ENCODE measurements around the gene GSG1.

GSG1 gene

DNA sequence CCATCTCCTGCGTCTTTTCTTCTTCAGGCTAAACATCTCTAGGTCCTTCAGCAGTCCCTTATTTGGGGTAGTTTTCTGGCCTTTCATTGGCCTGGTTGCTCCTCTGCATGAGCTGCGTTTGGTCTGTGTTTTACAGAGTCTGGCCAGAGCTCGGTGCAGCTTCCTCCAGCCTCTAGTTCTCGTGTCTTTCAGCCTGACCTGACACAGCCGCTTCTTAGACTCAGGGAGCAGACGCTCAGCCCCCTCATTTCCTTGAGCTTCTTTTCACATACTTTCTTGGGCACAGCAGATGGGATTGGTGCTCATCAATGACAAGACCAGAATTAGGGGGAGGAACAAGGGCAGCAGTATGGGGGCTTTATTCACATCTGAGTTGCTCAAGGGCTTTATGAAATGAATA lies 13.6 kb upstream of the GSG1 start:
- DNase-seq: no peak

DNA sequence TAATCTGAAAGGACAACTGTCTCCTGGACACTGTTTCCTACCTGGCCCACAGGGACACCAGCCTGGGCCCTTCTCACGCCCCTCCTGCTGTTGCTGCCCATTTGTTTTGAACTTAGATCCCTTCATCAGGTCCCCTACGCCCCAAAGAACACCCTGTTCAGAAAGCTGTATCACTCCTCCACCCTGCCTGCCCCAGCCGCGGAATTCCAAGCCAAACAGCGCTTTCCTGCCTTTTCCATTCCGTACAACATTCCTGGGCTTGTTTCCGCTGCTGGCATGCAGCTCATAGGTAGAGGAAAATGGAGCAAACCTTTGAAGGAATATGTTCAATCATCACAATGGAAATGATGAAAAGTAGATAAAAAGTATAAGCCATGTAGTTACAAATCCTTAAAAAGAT lies 12.8 kb upstream of the GSG1 start:
- DNase-seq: no peak

DNA sequence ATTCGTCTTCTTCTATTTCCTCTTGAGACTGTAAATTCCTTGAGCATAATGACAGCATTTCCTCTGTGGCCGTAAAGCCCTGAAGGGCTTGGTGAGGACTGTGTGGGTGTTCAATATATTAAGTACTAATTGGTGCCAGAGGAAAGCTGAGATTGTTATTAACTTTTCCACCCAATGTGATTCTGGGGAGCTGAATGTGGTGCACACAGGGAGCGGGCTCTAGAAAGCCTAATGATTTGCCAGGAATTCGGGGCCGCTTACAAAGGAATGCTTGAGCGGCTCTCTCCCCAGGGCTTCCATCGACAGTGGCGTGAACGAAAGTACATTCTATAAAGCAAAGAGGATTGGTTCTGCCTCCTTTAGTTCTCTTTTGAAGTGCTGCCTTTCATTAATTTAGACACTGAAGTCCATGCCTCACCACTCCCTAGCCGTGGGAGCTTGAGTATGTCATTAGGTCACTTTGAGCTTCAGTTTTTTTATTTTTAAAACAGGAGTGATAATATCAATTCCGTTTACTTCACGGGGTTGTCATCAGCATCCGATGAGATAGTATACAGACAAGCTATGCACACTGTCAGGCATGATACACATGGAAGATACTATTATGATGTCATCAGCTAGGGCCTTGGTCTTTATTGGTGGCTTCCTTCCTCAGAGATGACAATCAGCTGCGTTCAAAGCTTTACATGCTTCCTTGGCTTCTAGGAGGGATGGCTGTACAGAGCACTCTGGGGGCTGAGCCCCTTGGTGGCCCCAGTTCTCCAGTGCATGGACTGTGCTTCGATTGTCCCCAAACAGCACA lies 11.0 kb upstream of the GSG1 start:
- DNase-seq: no peak

- DNase-seq: no peak
Measured at GRCh38 chr12:13112968-13113367, 9.5 kb upstream of the GSG1 start.

DNA sequence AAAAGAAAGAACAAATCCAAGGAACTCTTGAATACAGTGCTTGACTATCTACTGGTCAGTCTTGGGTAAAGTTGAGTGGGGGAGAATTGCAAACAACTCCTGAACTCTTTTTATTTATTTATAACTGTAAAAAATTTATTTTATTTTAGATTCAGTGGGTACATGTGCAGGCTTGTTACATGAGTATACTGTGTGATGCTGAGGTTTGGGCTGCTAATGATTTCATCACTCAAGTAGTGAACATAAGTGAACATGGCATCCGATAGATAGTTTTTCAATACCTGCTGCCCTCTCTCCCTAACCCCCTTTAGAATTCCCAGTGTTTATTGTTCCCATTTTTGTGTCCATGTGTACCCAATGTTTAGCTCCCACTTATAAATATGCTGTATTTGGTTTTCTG lies 3.2 kb upstream of the GSG1 start:
- DNase-seq: no peak

DNA sequence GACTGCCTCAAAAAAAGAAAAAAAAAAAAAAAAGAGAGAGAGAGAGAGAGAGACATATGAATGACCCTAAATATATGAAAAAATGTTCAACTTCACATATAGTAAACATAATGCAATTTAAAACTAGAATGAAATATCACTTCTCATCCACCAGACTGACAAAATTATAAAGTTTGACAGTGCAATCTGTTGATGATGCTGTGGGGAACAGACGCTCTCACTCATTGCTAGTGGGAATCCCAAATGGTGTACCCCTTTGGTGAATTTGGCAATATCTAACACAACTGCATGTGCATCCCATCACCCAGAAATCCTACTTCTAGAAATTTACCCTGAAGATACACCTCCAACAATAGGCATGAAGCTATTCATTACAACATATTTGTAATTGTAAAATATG lies 2.3 kb upstream of the GSG1 start:
- DNase-seq: no peak

DNA sequence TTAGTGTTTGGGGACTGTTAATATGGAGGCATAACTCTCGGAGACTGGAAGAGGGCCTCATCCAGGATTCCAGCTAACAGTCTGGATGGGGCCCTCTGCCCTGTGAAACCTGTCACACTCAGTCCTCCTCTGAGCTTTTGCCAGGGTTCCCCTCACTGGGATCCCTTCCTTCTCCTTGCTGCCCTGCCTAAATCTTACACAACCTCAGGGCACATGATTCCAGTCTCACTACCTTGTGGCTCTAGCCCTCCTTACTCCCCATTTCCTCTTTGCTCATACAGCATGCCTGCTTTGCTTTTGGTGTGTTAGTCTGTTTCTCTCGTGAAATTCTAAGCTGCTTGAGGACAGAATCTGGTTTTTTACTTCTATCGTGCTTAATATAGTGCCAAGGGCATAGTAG lies 942 bp upstream of the GSG1 start:
- DNase-seq: no peak

GRCh38 chr12:13102461-13103195 lies 839 bp downstream of the GSG1 start:
- DNase-seq: no peak

DNA sequence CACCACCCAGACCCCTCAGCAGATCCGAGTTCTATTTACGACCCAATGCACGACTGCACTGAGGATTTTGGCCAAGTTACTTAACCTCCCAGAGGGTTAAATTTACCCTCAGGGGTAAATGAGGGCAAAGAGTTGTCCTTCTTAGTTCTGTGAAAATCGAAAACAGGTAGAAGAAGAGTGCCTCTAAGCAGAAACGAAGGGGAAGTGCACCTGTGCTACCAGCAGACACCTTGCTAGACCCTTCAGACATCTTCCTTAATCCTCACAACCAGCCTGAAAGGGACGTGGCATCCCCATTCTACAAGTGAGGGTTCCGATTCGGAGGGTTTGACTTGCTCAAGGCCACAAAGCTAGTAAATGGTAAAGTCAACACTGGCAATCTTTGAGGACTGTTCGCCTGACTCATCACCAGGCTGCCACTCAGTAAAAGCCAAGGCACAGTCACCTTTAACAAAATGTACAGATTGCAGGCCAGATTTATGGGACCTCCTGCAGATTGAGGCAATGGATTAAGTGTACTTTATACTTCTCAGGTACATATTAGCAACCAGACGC lies 1.6 kb downstream of the GSG1 start:
- DNase-seq: peak; percentile 34

GRCh38 chr12:13100882-13101769 lies 2.3 kb downstream of the GSG1 start:
- DNase-seq: peak; percentile 90

- no peak for DNase-seq
Measured at GRCh38 chr12:13100605-13100881, 2.9 kb downstream of the GSG1 start.

- no peak for DNase-seq
Measured at GRCh38 chr12:13099844-13100604, 3.4 kb downstream of the GSG1 start.

GRCh38 chr12:13099066-13099843 lies 4.2 kb downstream of the GSG1 start:
- no peak for DNase-seq

DNA sequence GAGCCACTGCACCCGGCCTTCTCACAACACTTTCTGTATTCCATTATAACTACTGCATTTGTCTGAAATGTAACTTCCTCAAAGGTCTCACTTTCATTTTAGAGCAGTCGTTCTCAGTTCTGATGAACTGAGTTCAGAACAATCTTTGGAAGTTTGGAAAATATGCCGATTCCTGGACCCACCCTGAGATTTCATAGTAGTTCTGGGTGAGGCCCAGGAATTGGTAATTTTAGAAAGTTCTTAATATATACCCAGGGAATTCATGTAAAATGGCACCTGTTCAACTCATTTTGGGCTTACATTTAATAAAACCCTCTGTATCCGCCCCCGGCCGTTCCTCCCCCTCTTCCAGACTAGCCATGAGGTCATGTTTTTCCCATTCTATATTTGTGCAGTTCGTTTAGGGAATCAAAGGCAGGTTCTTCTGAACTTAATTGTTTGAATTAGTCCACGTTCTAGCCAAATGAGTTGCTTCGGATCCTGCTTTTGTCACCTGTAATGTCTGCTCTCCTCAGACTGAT lies 5.9 kb downstream of the GSG1 start:
- DNase-seq: no peak

DNA sequence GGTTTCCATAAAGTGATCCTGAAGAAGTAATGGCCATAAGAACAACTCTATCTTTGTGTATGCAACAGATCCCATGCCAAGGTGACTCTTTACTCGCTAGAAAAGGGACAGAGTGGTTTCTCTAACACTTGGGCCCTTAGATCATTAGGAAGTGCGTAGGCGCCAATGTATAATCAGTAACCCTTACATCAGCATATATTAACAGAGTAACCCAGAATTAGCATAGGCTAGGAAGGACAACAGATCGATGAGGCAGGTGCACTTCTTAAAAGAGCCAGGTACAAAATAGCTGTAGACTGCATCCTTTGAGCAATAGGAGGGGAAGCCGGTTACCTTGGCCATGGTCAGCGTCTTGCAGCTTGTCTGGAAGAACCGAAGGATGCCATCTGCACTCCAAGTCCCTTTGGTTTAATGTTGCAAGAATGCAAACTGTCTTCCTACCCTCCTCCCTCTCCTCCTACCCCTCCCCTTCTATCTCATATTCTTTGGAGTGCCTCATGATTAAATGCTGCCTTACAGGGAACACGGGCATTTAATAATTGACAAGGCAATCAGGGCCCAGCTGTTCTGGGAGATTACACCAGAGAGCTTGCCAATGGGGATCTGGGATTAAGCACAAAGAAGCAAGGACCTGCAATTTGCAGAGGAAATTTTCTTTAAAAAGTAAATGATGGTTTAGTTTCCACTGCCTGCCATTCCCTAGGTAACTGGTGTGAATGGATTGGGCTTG lies 8.0 kb downstream of the GSG1 start:
- no peak for DNase-seq

DNA sequence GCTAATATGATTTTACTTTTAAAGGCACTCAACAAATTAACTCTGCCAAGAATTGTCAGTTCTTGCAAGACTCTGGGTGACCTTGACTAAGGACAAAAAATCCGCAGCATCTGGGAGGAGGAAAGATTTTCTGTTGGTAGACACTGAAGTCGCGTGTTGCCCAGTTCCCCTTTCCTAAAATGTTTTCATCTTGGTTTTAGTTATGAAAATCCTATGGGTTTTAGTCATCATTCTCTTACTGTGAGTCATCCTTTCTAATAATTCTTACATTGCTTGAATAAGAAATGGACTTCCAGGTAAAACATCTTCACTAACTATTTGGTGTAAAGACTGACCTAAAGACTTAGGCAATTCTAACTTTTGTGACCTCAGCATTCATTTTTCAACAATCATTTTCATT lies 9.1 kb downstream of the GSG1 start:
- no peak for DNase-seq

DNA sequence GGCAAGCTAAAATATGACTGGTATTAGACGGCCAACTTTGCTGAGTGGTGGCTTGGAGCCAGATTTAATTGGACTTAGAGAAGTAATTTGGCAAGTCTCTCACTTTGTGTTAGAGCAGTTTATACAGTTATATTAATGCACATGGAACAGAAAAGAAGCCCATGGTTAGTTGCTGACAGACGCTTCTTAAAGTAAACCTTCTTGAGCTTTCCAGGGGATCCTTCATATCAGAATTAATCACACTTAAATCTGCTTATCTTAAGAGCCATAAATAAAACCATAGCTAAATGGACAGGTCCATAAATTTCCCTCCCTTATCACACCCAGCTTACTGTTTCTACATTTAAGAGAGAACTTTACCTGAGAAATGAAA lies 9.6 kb downstream of the GSG1 start:
- DNase-seq: no peak

GRCh38 chr12:13093191-13093847 lies 10.1 kb downstream of the GSG1 start:
- no peak for DNase-seq

- no peak for DNase-seq
Measured at GRCh38 chr12:13091832-13092231, 11.6 kb downstream of the GSG1 start.

- no peak for DNase-seq
Measured at GRCh38 chr12:13090054-13090453, 13.4 kb downstream of the GSG1 start.

Data from stimulated activated CD4-positive, alpha-beta T cell treated with anti-CD3 and anti-CD28 coated beads, Interleukin-15, amount 100 ng/mL, for 24 hours (primary cell).